Measurements from ENCODE around the gene ADGRE2. TPM values are rescaled to one million over a fixed set of nuclear protein-coding genes. Genes with fewer than 3 reads are reported as not detected.
A peak's percentile ranks its signal among the peaks of the same experiment; 100 is the strongest.

The ADGRE2 gene
- total RNA-seq, 1 donor from 2014 or later, result 2.8 TPM

DNA sequence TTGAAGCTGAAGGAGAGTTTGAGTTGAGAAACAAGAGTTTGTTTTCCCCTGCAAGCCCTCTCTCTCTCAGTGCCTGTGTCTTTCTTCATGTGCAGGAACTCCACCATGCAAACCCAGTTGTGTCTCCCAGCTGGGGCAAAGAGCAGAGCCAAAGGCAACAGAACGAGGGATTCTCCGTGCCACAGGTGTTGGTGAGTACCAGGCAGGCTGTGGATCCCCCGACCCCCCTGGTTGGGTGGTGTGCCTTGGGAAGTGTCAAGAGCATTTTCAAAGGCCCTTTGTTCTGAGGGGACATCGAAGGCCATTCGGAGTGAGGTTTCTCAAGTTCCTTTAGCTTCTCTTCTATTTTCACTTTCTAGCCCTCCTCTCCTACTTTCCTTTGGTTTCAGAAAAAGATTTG is 82.9 kb downstream of the ADGRE2 start:
- peaks cover 7% of the 10 kb centered on the region for H3K4me1 Mint-ChIP-seq
- H3K36me3 Mint-ChIP-seq (ENCODE audit: low read depth), result peaks cover 33% of the 10 kb centered on the region
- no peaks in the 10 kb centered on the region for H3K9me3 Mint-ChIP-seq

DNA sequence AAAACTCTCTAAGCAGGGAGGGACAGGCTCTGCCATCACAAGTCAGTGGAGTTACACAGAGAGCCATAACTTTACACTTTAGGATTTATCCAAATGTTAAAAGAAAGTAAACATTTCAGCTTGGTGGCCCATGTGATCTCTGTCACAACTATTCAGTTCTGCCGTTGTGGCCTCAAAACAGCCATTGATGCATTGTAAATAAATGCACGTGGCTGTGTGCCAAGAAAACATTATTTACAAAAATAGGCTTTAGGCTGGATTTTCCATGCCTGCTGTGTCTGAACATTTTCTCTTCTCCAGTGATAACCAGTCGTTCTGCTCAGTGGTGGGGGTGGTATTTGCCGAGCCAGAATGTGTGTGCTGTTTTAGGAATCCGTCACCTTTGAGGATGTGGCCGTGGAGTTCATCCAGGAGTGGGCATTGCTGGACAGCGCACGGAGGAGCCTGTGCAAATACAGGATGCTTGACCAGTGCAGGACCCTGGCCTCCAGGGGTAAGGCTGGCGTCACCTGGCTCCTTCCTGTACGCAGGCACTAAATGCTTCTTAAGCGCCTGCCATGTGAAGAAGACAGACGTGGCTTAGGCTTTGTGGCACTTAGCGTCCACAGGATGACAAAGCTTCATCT is 83.6 kb downstream of the ADGRE2 start:
- intact Hi-C loops (cut with micrococcal nuclease), result no loop called here
- Mint-ChIP-seq H3K27me3 (no peaks in the 10 kb centered on the region), H3K4me1 (peaks cover 9% of the 10 kb centered on the region), H3K4me3 (no peak overlapping the region), H3K36me3 (ENCODE audit: low read depth) (peaks cover 29% of the 10 kb centered on the region), H3K9me3 (no peaks in the 10 kb centered on the region), H3K27ac (no peak overlapping the region)
- DNase-seq, result no peak

More for the DNA sequence above, 82.9 kb downstream of the ADGRE2 start:
- DNase-seq, result no peak
- H3K4me3 Mint-ChIP-seq, result no peak overlapping the region
- no peaks in the 10 kb centered on the region for H3K27me3 Mint-ChIP-seq
- intact Hi-C loops (cut with micrococcal nuclease), result no loop called here
- H3K27ac Mint-ChIP-seq, result no peak overlapping the region

DNA sequence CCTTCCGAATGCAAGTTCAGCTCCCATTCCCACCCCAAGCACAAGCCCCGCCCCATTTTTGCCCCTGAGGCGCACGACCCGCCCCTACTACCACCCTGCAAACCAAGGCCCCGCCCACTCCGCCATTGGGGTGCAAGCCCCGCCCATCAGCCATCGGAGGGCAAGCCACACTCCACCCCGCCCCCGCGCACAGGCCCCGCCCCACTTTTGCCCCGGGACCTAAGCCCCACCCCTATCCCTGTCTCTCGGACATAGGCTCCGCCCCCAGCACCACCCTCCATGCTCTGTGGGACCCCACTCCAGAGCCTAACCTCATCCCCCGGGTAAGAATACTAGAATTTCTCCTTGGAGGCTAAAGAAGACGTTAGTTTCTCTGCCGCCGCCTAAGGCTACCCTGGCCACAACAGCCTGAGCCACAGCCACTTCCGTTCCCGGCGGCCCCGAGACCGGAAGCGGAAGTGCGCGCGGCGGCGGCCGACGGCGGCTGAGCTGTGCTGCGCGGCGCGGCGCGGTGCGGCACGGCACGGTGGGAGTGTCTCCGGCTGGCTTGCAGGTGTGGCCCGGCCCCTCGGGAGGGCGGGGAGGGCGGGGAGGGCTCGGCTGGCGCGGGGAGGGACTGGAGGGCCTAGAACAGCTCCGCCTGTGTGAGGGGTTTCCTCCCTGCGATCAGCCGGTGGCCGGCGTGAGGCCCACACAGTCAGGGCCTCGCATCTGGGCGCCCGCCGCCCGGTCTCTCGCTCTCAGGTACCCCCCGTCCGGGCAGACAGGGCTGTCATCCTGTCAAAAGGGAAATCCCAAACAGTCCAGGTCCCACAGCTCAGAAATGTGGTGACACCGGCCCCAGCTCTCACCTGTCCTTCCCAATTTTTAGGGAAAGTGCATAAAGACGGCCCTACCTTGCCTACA is 88.5 kb downstream of the ADGRE2 start, which contains the start of gene ZNF333:
Gene ZNF333 (plus strand): TSS at position 451 of the 906 bp plus-strand sequence. CDS start 3,444 bp downstream, outside the sequence.
- H3K9me3 Mint-ChIP-seq, result no peaks in the 10 kb centered on the region
- peak within 1 kb of the TSS; percentile 98 for H3K4me3 Mint-ChIP-seq
- H3K36me3 Mint-ChIP-seq (ENCODE audit: low read depth), result peaks cover 2% of the 10 kb centered on the region
- H3K4me1 Mint-ChIP-seq, result peaks cover 14% of the 10 kb centered on the region
- intact Hi-C loops (cut with micrococcal nuclease), result loop anchor here (1.0 kb wide), 1 partner anchor 118 kb away; the partner anchor contains the start of gene NDUFB7
- H3K27ac Mint-ChIP-seq, result peak within 1 kb of the TSS; percentile 99
- H3K27me3 Mint-ChIP-seq, result no peaks in the 10 kb centered on the region
- peak; percentile 99 for DNase-seq

DNA sequence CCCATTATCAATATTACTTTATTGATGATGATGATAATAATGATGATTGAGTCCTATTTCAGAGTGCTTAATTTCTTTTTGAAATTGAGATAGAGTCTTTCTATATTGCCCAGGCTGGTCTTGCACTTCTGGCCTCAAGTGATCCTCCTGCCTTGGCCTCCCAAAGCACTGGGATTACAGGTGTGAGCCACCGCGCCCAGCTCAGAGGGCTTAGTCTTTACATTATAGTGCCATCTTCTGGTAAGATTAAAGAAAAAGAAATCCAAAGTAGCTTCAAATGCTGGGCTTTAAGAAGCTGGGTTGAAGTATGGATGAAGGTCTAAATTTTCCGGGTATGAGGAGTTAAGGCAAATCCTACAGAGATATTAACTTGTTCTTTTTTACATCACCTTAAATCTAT is 91.9 kb downstream of the ADGRE2 start:
- Mint-ChIP-seq H3K4me1 (peaks cover 10% of the 10 kb centered on the region), H3K4me3 (no peak overlapping the region), H3K9me3 (no peaks in the 10 kb centered on the region), H3K27me3 (peaks cover 4% of the 10 kb centered on the region), H3K27ac (no peak overlapping the region), H3K36me3 (ENCODE audit: low read depth) (no peaks in the 10 kb centered on the region)
- DNase-seq, result peak; percentile 63
- intact Hi-C loops (cut with micrococcal nuclease), result loop anchor here (1.0 kb wide), 1 partner anchor 112 kb away; no protein-coding TSS in a partner anchor

DNA sequence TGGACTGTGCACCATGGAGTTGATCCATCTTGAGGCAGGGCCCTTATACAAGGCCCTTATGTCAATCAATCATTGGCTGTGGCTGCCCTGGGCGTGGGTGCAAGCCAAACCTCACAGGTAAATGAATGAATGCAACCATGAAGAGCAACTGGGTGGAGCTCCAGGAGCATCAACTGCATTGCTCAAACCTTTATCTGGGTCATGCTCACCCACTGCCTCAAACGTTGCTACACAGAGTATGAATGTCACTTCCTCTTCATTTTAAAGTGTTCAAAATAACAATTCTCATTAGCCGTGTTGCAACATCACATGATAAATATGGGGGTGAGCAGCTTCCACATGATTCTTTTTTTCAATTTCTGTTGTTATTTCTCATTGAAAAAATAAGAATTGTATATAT is 94.9 kb downstream of the ADGRE2 start:
- H3K36me3 Mint-ChIP-seq (ENCODE audit: low read depth), result no peaks in the 10 kb centered on the region
- no peak for DNase-seq
- no peaks in the 10 kb centered on the region for H3K9me3 Mint-ChIP-seq
- H3K27me3 Mint-ChIP-seq, result peaks cover 4% of the 10 kb centered on the region
- no peaks in the 10 kb centered on the region for H3K4me1 Mint-ChIP-seq
- H3K27ac Mint-ChIP-seq, result no peak overlapping the region
- no peak overlapping the region for H3K4me3 Mint-ChIP-seq
- intact Hi-C loops (cut with micrococcal nuclease), result no loop called here

Other genes with a start within 250 kb of the ADGRE2 start
- 108 and 119 TPM in 2 replicates for gene TECR, start 249.0 kb downstream of the ADGRE2 start, total RNA-seq
- gene NDUFB7, start 206.5 kb downstream of the ADGRE2 start, total RNA-seq, result 129 and 132 TPM in 2 replicates
- not detected in 2 replicates for gene CLEC17A, start 195.5 kb downstream of the ADGRE2 start, total RNA-seq
- gene ADGRE3, start 103.7 kb downstream of the ADGRE2 start, total RNA-seq, result not detected in 2 replicates
- gene ZNF333, start 88.5 kb downstream of the ADGRE2 start, total RNA-seq, result 15.0 and 15.3 TPM in 2 replicates
- gene OR7A5, start 56.6 kb upstream of the ADGRE2 start, total RNA-seq, result not detected in 2 replicates
- not detected in 2 replicates for gene OR7C1, start 56.6 kb upstream of the ADGRE2 start, total RNA-seq
- not detected in 2 replicates for gene OR7A10, start 70.4 kb upstream of the ADGRE2 start, total RNA-seq
- not detected in 2 replicates for gene OR7A17, start 107.6 kb upstream of the ADGRE2 start, total RNA-seq
- gene OR7C2, start 162.9 kb upstream of the ADGRE2 start, total RNA-seq, result not detected in 2 replicates
- gene SLC1A6, start 201.3 kb upstream of the ADGRE2 start, total RNA-seq, result not detected in 2 replicates